ENCODE measurements around the gene SLC22A7. TPM values are rescaled to one million over a fixed set of nuclear protein-coding genes. Genes with fewer than 3 reads are reported as not detected.

The SLC22A7 gene
- total RNA-seq, 1 donor from 2014 or later: not detected

GRCh38 chr6:43277643-43278523 lies 20.2 kb upstream of the SLC22A7 start:
- Mint-ChIP-seq H3K36me3 (ENCODE audit: low read depth) (peaks cover 2% of the 10 kb centered on the region), H3K27me3 (peaks cover 36% of the 10 kb centered on the region), H3K4me1 (peaks cover 21% of the 10 kb centered on the region), H3K9me3 (no peaks in the 10 kb centered on the region), H3K4me3 (no peak overlapping the region), H3K27ac (no peak overlapping the region)
- TF ChIP-seq CTCF (IDR thresholded peaks at IDR 0.05): no peak
- intact Hi-C loops (cut with micrococcal nuclease): no loop called here
- ATAC-seq (ENCODE audit: low read depth) (no peak), DNase-seq (no peak)
- CTCF ChIA-PET: no interaction called here
- POLR2A ChIA-PET: interaction anchor here (0.6 kb wide), 1 partner anchor 147 kb away, joined by 4 read pairs; no protein-coding TSS in a partner anchor

- intact Hi-C loops (cut with micrococcal nuclease): no loop called here
- Mint-ChIP-seq H3K4me3 (no peak overlapping the region), H3K4me1 (peaks cover 20% of the 10 kb centered on the region), H3K27me3 (peaks cover 36% of the 10 kb centered on the region), H3K27ac (no peak overlapping the region), H3K9me3 (no peaks in the 10 kb centered on the region), H3K36me3 (ENCODE audit: low read depth) (peaks cover 2% of the 10 kb centered on the region)
- CTCF ChIA-PET: no interaction called here
- POLR2A ChIA-PET: interaction anchor here (0.6 kb wide), 1 partner anchor 146 kb away, joined by 4 read pairs; no protein-coding TSS in a partner anchor
- TF ChIP-seq CTCF (IDR thresholded peaks at IDR 0.05): no peak
- ATAC-seq (ENCODE audit: low read depth) (no peak), DNase-seq (no peak)
Measured at GRCh38 chr6:43278524-43279078, 19.5 kb upstream of the SLC22A7 start.

- H3K4me1 Mint-ChIP-seq: peaks cover 12% of the 10 kb centered on the region
- CTCF ChIA-PET: no interaction called here
- peaks cover 37% of the 10 kb centered on the region for H3K27me3 Mint-ChIP-seq
- H3K4me3 Mint-ChIP-seq: no peak overlapping the region
- H3K9me3 Mint-ChIP-seq: no peaks in the 10 kb centered on the region
- intact Hi-C loops (cut with micrococcal nuclease): no loop called here
- H3K36me3 Mint-ChIP-seq (ENCODE audit: low read depth): peaks cover 2% of the 10 kb centered on the region
- ATAC-seq (ENCODE audit: low read depth): no peak
- no peak for TF ChIP-seq CTCF (IDR thresholded peaks at IDR 0.05)
- DNase-seq: no peak
- H3K27ac Mint-ChIP-seq: no peak overlapping the region
- POLR2A ChIA-PET: no interaction called here
Measured at GRCh38 chr6:43280234-43280633, 17.8 kb upstream of the SLC22A7 start.

GRCh38 chr6:43282060-43282459 lies 16.0 kb upstream of the SLC22A7 start:
- Mint-ChIP-seq H3K36me3 (ENCODE audit: low read depth) (no peaks in the 10 kb centered on the region), H3K9me3 (no peaks in the 10 kb centered on the region), H3K4me1 (peaks cover 5% of the 10 kb centered on the region), H3K27ac (no peak overlapping the region), H3K4me3 (no peak overlapping the region), H3K27me3 (peaks cover 45% of the 10 kb centered on the region)
- intact Hi-C loops (cut with micrococcal nuclease): no loop called here
- ATAC-seq (ENCODE audit: low read depth): no peak
- POLR2A ChIA-PET: no interaction called here
- CTCF ChIA-PET: no interaction called here
- no peak for DNase-seq
- no peak for TF ChIP-seq CTCF (IDR thresholded peaks at IDR 0.05)

- intact Hi-C loops (cut with micrococcal nuclease): no loop called here
- DNase-seq (no peak), ATAC-seq (ENCODE audit: low read depth) (no peak)
- no peaks in the 10 kb centered on the region for H3K36me3 Mint-ChIP-seq (ENCODE audit: low read depth)
- peaks cover 42% of the 10 kb centered on the region for H3K27me3 Mint-ChIP-seq
- no peak overlapping the region for H3K27ac Mint-ChIP-seq
- ChIA-PET POLR2A (no interaction called here), CTCF (no interaction called here)
- H3K9me3 Mint-ChIP-seq: no peaks in the 10 kb centered on the region
- no peak for TF ChIP-seq CTCF (IDR thresholded peaks at IDR 0.05)
- no peak overlapping the region for H3K4me3 Mint-ChIP-seq
- H3K4me1 Mint-ChIP-seq: peaks cover 7% of the 10 kb centered on the region
Measured at GRCh38 chr6:43282636-43283513, 15.2 kb upstream of the SLC22A7 start.
